Thyroid gland (tissue), 4 donors: ENCODE measurements around the gene TMEM200A. TPM values are rescaled to one million over a fixed set of nuclear protein-coding genes. Genes with fewer than 3 reads are reported as not detected.

Source experiments
- DNase-seq, 2 donors: peaks; one replicate each; pipeline ENCODE4 v3.0.0-alpha.2; 2019
- H3K27ac ChIP-seq, 3 donors: fragments of 200-600 bp; sonication (generic); 1 replicate in 2 of 3; 2 replicates in 1 of 3; pipeline ENCODE4 v1.5.1; 2016 to 2019; ENCODE audit warnings: mild to moderate bottlenecking in 1 of 3, moderate library complexity in 1 of 3
- H3K27me3 ChIP-seq: fragments of 200-600 bp; sonication (generic); one replicate; pipeline ENCODE4 v1.5.1; 2019
- H3K36me3 ChIP-seq, 2 donors: fragments of 200-600 bp; sonication (generic); one replicate each; pipeline ENCODE4 v1.5.1; 2016 to 2019
- H3K4me1 ChIP-seq, 2 donors: fragments of 200-600 bp; sonication (generic); one replicate each; pipeline ENCODE4 v1.5.1; 2017 to 2019
- H3K4me3 ChIP-seq, 3 donors: fragments of 200-600 bp; sonication (generic); replicated peaks in 1 of 3; 1 replicate in 2 of 3; 2 replicates in 1 of 3; pipeline ENCODE4 v1.5.1; 2016; ENCODE audit warnings: mild to moderate bottlenecking in 1 of 3
- H3K9me3 ChIP-seq: fragments of 200-600 bp; sonication (generic); one replicate; pipeline ENCODE4 v1.5.1; 2017
- CTCF ChIP-seq, 6 experiments: fragments of 200-600 bp in 3 of 6; fragments of 450-650 bp in 3 of 6; sonication (generic) in 3 of 6; IDR thresholded peaks; one replicate each; pipeline ENCODE4 v1.5.1; 2016 to 2019; ENCODE audit warnings: antibody characterized with exemption in 6 of 6, mild to moderate bottlenecking in 2 of 6, inconsistent platforms in 1 of 6, moderate library complexity in 1 of 6
- POLR2A ChIP-seq, 2 donors: fragments of 450-650 bp; IDR thresholded peaks; one replicate each; pipeline ENCODE4 v1.6.1; 2017; ENCODE audit warnings: antibody characterized with exemption in 2 of 2, mild to moderate bottlenecking in 2 of 2, moderate library complexity in 1 of 2
- WGBS, 2 donors: methylation state at CpG; one replicate each; pipeline ENCODE4 v1.1.5; 2017; 5-methylcytosine and 5-hydroxymethylcytosine counted together
- intact Hi-C: fragments of 100-400 bp; cut with DNase I; formaldehyde crosslinking; loops from one replicate; pipeline ENCODE4 v1.15.1; 2023
- total RNA-seq, 4 donors: library from RNA; depleted of rRNA; stranded (reverse); fragments of >200 nt; gene quantifications; one replicate each; pipeline ENCODE4 v1.2.3, GENCODE V29; 2016

The TMEM200A gene
- total RNA-seq, 4 donors from 2014 or later, result 2.1 to 4.6 (median 4.2) TPM

DNA sequence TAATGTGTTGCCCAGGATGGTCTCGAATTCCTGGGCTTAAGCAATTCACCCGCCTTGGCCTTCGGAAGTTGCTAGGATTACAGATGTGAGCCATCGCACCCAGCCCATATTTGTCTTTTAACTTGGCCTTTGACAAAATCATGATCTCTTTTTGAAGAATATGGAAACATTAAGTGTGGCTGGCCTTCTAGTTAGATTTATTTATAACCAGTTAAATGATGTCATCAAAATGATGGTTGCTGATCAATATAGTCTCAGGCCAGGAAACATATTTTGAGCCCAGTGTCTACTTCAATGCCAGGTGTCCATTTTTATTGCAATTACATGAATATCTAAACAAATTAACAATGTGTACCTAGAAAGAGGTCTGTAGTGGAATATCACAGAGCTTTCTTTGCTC lies 69.4 kb downstream of the TMEM200A start:
- WGBS, 2 donors, result 78 to 89% methylated on average over 4 of the region's 4 CpGs
- TF ChIP-seq CTCF (IDR thresholded peaks at IDR 0.05) (no peak), POLR2A (IDR thresholded peaks at IDR 0.05) (no peak)

DNA sequence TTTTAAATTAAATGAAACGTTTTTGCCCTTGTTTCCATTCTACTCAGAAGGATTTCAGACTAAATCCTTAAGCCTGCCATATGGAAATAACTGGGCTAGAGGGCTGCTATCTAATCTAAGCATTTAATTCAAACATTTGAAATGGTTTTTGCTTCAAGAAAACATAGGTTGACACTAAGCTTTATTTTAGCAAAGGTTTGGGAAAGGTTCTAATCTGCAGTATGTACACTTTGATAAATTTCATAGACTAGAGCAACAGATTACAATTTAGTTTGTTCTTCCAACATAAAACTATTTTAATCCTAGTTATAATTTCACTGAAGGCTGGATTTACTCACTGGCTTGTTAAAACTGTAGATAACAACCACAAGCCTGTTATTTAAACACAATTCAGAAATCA lies 72.1 kb downstream of the TMEM200A start:
- TF ChIP-seq CTCF (IDR thresholded peaks at IDR 0.05), result no peak
- no peak for TF ChIP-seq POLR2A (IDR thresholded peaks at IDR 0.05)
- intact Hi-C loops, result no loop called here
- DNase-seq, result no peak
- no peaks in the 10 kb centered on the region for H3K36me3 ChIP-seq
- H3K27me3 ChIP-seq, result no peaks in the 10 kb centered on the region
- no peaks in the 10 kb centered on the region for H3K9me3 ChIP-seq
- H3K4me1 ChIP-seq, result no peaks in the 10 kb centered on the region
- 0% methylated on average over 1 of the region's 1 CpG for WGBS, 2 donors
- H3K27ac ChIP-seq, result no peak overlapping the region
- H3K4me3 ChIP-seq, result no peak overlapping the region

More for the DNA sequence above, 69.4 kb downstream of the TMEM200A start:
- no peak overlapping the region for H3K4me3 ChIP-seq
- intact Hi-C loops, result no loop called here
- H3K27ac ChIP-seq, result no peak overlapping the region
- no peaks in the 10 kb centered on the region for H3K4me1 ChIP-seq
- H3K27me3 ChIP-seq, result no peaks in the 10 kb centered on the region
- H3K9me3 ChIP-seq, result no peaks in the 10 kb centered on the region
- DNase-seq, result no peak
- no peaks in the 10 kb centered on the region for H3K36me3 ChIP-seq

- H3K27ac ChIP-seq, result no peak overlapping the region
- H3K4me1 ChIP-seq, result no peaks in the 10 kb centered on the region
- H3K36me3 ChIP-seq, result no peaks in the 10 kb centered on the region
- no peaks in the 10 kb centered on the region for H3K27me3 ChIP-seq
- H3K4me3 ChIP-seq, result no peak overlapping the region
- no peak for DNase-seq
- no peaks in the 10 kb centered on the region for H3K9me3 ChIP-seq
- TF ChIP-seq CTCF (IDR thresholded peaks at IDR 0.05) (no peak), POLR2A (IDR thresholded peaks at IDR 0.05) (no peak)
- intact Hi-C loops, result no loop called here
These were observed 81.6 kb downstream of the TMEM200A start for GRCh38 chr6:130447374-130447773.

DNA sequence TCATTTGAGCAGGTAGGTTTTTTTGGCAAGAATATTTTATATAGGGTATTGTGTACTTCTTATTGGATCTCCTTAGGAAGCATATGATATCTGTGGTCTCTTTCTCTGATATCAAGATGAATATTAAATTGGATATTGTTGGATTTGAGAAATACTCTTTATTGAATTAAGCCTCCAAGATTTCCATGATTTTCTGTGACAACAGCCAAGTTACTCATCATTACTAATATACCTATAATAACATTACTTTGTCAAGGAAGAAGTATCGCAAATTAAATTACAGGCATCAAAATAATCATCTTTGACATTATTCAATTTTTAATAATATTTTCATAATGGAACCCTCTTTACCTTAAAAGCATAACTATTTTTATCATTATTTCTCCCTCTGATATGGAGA lies 86.5 kb downstream of the TMEM200A start:
- no peak for TF ChIP-seq CTCF (IDR thresholded peaks at IDR 0.05)
- TF ChIP-seq POLR2A (IDR thresholded peaks at IDR 0.05), result no peak
- no peaks in the 10 kb centered on the region for H3K9me3 ChIP-seq
- 96 to 97% methylated on average over 1 of the region's 1 CpG for WGBS, 2 donors

DNA sequence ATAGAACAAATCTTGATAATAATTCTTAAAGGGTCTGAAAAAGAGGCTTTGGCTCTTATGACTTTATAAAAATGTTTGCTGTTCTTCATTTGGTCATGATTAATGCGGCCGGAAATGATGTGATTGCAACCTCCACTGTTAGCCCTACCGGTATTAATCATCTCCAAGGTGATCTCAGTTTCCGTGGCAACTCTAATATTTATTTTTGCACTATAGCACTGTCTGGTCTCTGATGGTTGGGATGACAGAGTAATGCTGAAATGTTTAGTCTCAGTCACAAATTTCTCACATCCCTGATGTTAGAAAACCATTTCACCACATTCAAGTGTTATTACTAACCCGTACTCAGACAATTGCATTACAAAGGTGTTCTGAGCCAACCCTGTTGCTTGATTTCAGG lies 87.4 kb downstream of the TMEM200A start:
- no peak overlapping the region for H3K27ac ChIP-seq
- TF ChIP-seq CTCF (IDR thresholded peaks at IDR 0.05) (no peak), POLR2A (IDR thresholded peaks at IDR 0.05) (no peak)
- no peaks in the 10 kb centered on the region for H3K4me1 ChIP-seq
- H3K9me3 ChIP-seq, result no peaks in the 10 kb centered on the region
- no peaks in the 10 kb centered on the region for H3K36me3 ChIP-seq
- no peak for DNase-seq
- intact Hi-C loops, result no loop called here
- WGBS, 2 donors, result 76 to 82% methylated on average over 5 of the region's 5 CpGs
- no peak overlapping the region for H3K4me3 ChIP-seq
- no peaks in the 10 kb centered on the region for H3K27me3 ChIP-seq

More for the DNA sequence above, 86.5 kb downstream of the TMEM200A start:
- Histone ChIP-seq H3K36me3 (no peaks in the 10 kb centered on the region), H3K27ac (no peak overlapping the region), H3K27me3 (no peaks in the 10 kb centered on the region), H3K4me3 (no peak overlapping the region), H3K4me1 (no peaks in the 10 kb centered on the region)
- intact Hi-C loops, result no loop called here
- no peak for DNase-seq
